Activated T-helper 2 cell treated with anti-CD3 and anti-CD28 coated beads, Interferon-gamma antibody, Interleukin-2, Interleukin-4, amounts not matched to agents 10 μg/mL and 5 μg/mL and 100 μg/mL, durations not matched to agents 14 hours and 24 hours and 36 hours (primary cell): ENCODE results near the gene KCNK10. TPM values are rescaled to one million over a fixed set of nuclear protein-coding genes. Genes with fewer than 3 reads are reported as not detected.

Experiments
- DNase-seq: peaks from one replicate; pipeline ENCODE4 v3.0.0; 2021; ENCODE audit warnings: low spot score
- H3K27ac Mint-ChIP-seq: one replicate; pipeline ENCODE4 v1.8.0; 2021; ENCODE audit warnings: mixed read lengths
- H3K27me3 Mint-ChIP-seq: one replicate; pipeline ENCODE4 v1.8.0; 2021; ENCODE audit warnings: low read depth, mixed read lengths
- H3K36me3 Mint-ChIP-seq: one replicate; pipeline ENCODE4 v1.8.0; 2021; ENCODE audit warnings: low read depth, mixed read lengths
- H3K4me1 Mint-ChIP-seq: one replicate; pipeline ENCODE4 v1.8.0; 2021; ENCODE audit warnings: low read depth, mixed read lengths
- H3K4me3 Mint-ChIP-seq: one replicate; pipeline ENCODE4 v1.8.0; 2021; ENCODE audit warnings: low read depth, mild to moderate bottlenecking, moderate library complexity, mixed read lengths
- H3K9me3 Mint-ChIP-seq: one replicate; pipeline ENCODE4 v1.8.0; 2021; ENCODE audit warnings: mixed read lengths
- intact Hi-C: fragments of 100-400 bp; cut with micrococcal nuclease; formaldehyde crosslinking; loops from one replicate; pipeline ENCODE4 v1.15.1; 2023
- total RNA-seq: library from RNA; stranded (reverse); gene quantifications from 2 replicates; pipeline ENCODE4 v1.2.3, GENCODE V29; 2022

The KCNK10 gene
- total RNA-seq, 1 donor from 2014 or later, result not detected

GRCh38 chr14:88310449-88310848, 12.6 kb downstream of the KCNK10 start:
- Mint-ChIP-seq H3K27ac (no peak overlapping the region), H3K27me3 (no peaks in the 10 kb centered on the region), H3K4me3 (no peak overlapping the region), H3K36me3 (no peaks in the 10 kb centered on the region), H3K9me3 (no peaks in the 10 kb centered on the region), H3K4me1 (no peaks in the 10 kb centered on the region)
- intact Hi-C loops, result no loop called here
- no peak for DNase-seq

DNA sequence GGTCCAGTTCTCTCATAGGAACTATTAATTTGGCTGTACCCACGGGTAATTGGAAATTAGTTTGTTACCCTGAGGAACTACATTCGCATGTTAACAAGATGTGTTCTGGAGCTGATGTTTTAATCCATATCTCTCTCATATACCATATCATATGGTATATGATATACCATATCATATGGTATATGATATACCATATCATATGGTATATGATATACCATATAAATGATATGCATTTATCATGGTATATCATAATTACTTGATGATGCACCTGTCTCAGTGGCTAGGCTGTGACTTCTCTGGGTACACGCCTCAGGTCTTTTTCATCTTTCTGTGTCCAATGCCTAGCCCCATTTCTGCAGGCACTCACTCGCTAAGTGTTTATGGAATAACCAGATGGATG, 13.0 kb downstream of the KCNK10 start:
- Mint-ChIP-seq H3K4me1 (no peaks in the 10 kb centered on the region), H3K36me3 (no peaks in the 10 kb centered on the region), H3K27me3 (no peaks in the 10 kb centered on the region), H3K9me3 (no peaks in the 10 kb centered on the region), H3K4me3 (no peak overlapping the region), H3K27ac (no peak overlapping the region)
- DNase-seq, result no peak
- intact Hi-C loops, result no loop called here

GRCh38 chr14:88305528-88306322, 17.3 kb downstream of the KCNK10 start:
- no peaks in the 10 kb centered on the region for H3K36me3 Mint-ChIP-seq

GRCh38 chr14:88303041-88303440, 20.0 kb downstream of the KCNK10 start:
- no peaks in the 10 kb centered on the region for H3K9me3 Mint-ChIP-seq
- H3K36me3 Mint-ChIP-seq, result no peaks in the 10 kb centered on the region
- no peak overlapping the region for H3K27ac Mint-ChIP-seq
- DNase-seq, result no peak
- intact Hi-C loops, result no loop called here
- H3K27me3 Mint-ChIP-seq, result peaks cover 6% of the 10 kb centered on the region
- no peak overlapping the region for H3K4me3 Mint-ChIP-seq
- no peaks in the 10 kb centered on the region for H3K4me1 Mint-ChIP-seq

More at GRCh38 chr14:88305528-88306322, 17.3 kb downstream of the KCNK10 start:
- DNase-seq, result no peak
- no peak overlapping the region for H3K4me3 Mint-ChIP-seq
- intact Hi-C loops, result no loop called here
- H3K4me1 Mint-ChIP-seq, result no peaks in the 10 kb centered on the region
- H3K9me3 Mint-ChIP-seq, result no peaks in the 10 kb centered on the region
- H3K27me3 Mint-ChIP-seq, result no peaks in the 10 kb centered on the region
- no peak overlapping the region for H3K27ac Mint-ChIP-seq

GRCh38 chr14:88301381-88301780, 21.7 kb downstream of the KCNK10 start:
- DNase-seq, result no peak
- no peak overlapping the region for H3K27ac Mint-ChIP-seq
- no peak overlapping the region for H3K4me3 Mint-ChIP-seq
- peaks cover 6% of the 10 kb centered on the region for H3K27me3 Mint-ChIP-seq
- H3K36me3 Mint-ChIP-seq, result no peaks in the 10 kb centered on the region
- no peaks in the 10 kb centered on the region for H3K9me3 Mint-ChIP-seq
- intact Hi-C loops, result no loop called here
- no peaks in the 10 kb centered on the region for H3K4me1 Mint-ChIP-seq

DNA sequence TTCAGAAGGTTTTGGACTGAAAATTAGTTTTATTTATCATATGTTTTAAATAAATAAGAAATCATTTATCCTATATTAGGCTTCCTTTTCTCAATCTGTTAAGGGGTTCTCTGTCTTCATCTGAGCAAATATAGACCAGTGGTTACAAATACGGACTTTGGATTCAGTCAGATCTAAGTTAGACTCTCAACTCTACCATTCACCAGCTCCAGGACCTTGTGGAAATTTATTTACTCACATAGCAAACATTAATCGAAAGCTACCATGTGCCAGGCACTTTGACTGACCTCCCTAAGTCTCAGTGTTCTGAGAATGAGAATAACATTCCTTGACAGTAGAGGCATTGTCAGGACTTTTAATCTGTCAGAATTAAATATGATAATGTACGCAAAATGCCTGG, 22.3 kb downstream of the KCNK10 start:
- Mint-ChIP-seq H3K4me1 (no peaks in the 10 kb centered on the region), H3K4me3 (no peak overlapping the region), H3K27me3 (peaks cover 6% of the 10 kb centered on the region), H3K27ac (no peak overlapping the region), H3K36me3 (no peaks in the 10 kb centered on the region), H3K9me3 (no peaks in the 10 kb centered on the region)
- no peak for DNase-seq
- intact Hi-C loops, result no loop called here

DNA sequence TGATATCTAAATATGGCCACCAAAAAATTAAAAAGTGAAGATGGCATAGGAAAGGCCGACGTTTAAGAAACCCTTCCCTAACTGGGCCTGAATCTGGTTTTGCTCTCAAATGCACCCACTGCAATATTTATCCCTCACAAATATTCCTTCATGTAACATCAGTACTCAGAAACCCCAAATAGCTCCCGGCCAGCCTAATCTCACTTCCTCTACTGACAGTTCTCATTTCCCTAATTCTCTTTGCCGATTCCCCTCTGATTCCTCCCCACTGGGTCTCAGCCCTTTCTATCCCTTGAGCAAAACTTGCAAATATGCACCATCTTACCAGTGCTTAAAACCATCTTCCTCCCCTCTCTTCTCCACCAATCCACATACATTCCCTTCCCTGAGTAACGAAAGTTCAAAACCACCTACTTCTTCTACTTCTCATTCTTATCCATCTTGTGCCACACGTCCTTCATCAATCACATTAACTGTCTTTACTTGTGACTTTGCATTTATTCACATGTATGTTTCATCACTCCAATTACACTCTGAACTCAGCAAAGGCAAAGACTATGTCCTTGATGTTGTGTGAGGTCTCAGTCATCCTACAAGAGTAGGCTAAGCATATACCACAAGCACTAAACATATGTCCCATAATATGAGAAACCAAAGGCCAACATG, 23.1 kb downstream of the KCNK10 start:
- intact Hi-C loops, result no loop called here
- H3K27ac Mint-ChIP-seq, result no peak overlapping the region
- peaks cover 6% of the 10 kb centered on the region for H3K27me3 Mint-ChIP-seq
- no peak overlapping the region for H3K4me3 Mint-ChIP-seq
- H3K9me3 Mint-ChIP-seq, result no peaks in the 10 kb centered on the region
- H3K4me1 Mint-ChIP-seq, result no peaks in the 10 kb centered on the region
- no peak for DNase-seq
- no peaks in the 10 kb centered on the region for H3K36me3 Mint-ChIP-seq

DNA sequence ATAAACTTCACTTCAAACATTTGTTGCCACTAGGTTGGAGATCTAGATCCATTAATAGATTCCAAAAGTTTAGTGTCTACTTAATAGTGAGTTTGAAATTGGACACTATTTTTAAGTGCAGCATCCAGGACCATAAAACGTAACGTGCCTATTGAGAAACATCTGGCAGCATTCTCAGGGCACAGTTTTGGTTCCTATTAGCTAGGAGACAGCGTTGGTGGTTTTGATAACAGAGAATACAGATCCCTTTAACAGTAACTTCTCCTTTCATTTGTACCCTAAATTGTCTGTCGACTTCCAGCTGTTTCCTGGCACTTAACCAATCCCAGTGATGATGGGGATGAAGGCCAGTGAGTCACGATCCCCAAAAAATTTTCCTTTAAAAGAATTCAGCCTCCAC, 25.8 kb downstream of the KCNK10 start:
- H3K36me3 Mint-ChIP-seq, result no peaks in the 10 kb centered on the region
- peaks cover 6% of the 10 kb centered on the region for H3K27me3 Mint-ChIP-seq
- no peak overlapping the region for H3K27ac Mint-ChIP-seq
- H3K4me1 Mint-ChIP-seq, result no peaks in the 10 kb centered on the region
- no peak for DNase-seq
- intact Hi-C loops, result no loop called here
- H3K4me3 Mint-ChIP-seq, result no peak overlapping the region
- no peaks in the 10 kb centered on the region for H3K9me3 Mint-ChIP-seq

GRCh38 chr14:88296351-88296750, 26.7 kb downstream of the KCNK10 start:
- H3K36me3 Mint-ChIP-seq, result no peaks in the 10 kb centered on the region
- no peak overlapping the region for H3K4me3 Mint-ChIP-seq
- H3K27me3 Mint-ChIP-seq, result peaks cover 6% of the 10 kb centered on the region
- intact Hi-C loops, result no loop called here
- no peak overlapping the region for H3K27ac Mint-ChIP-seq
- no peaks in the 10 kb centered on the region for H3K9me3 Mint-ChIP-seq
- no peaks in the 10 kb centered on the region for H3K4me1 Mint-ChIP-seq
- no peak for DNase-seq

GRCh38 chr14:88289996-88290395, 33.1 kb downstream of the KCNK10 start:
- intact Hi-C loops, result no loop called here
- H3K36me3 Mint-ChIP-seq, result no peaks in the 10 kb centered on the region
- H3K4me1 Mint-ChIP-seq, result no peaks in the 10 kb centered on the region
- H3K9me3 Mint-ChIP-seq, result no peaks in the 10 kb centered on the region
- no peak overlapping the region for H3K27ac Mint-ChIP-seq
- H3K4me3 Mint-ChIP-seq, result no peak overlapping the region
- H3K27me3 Mint-ChIP-seq, result no peaks in the 10 kb centered on the region
- no peak for DNase-seq

DNA sequence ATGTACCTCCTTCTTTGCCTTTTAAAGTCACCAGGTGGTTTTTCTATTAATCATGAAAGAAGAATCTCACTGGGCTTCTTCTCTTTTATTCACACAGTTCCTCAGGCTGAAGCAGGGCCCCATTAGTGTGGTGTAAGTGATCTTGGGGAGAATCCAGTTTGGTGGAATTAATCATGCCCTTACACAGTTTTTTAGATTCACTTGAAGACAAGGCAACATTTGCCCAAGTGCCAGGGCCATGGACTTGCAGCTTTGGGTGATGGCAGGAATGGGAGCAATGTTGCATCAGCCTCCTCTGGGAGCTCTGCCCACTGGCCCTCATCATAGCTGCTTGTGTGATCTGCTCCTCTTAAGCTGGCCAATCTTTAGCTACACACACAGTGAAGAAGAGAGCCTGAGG, 33.8 kb downstream of the KCNK10 start:
- no peaks in the 10 kb centered on the region for H3K36me3 Mint-ChIP-seq
- no peak overlapping the region for H3K27ac Mint-ChIP-seq
- H3K4me3 Mint-ChIP-seq, result no peak overlapping the region
- no peaks in the 10 kb centered on the region for H3K27me3 Mint-ChIP-seq
- no peaks in the 10 kb centered on the region for H3K4me1 Mint-ChIP-seq
- H3K9me3 Mint-ChIP-seq, result no peaks in the 10 kb centered on the region
- intact Hi-C loops, result no loop called here
- no peak for DNase-seq

- Mint-ChIP-seq H3K36me3 (no peaks in the 10 kb centered on the region), H3K4me3 (no peak overlapping the region), H3K4me1 (no peaks in the 10 kb centered on the region), H3K27ac (no peak overlapping the region), H3K27me3 (no peaks in the 10 kb centered on the region), H3K9me3 (no peaks in the 10 kb centered on the region)
- no peak for DNase-seq
- intact Hi-C loops, result no loop called here
Measured at GRCh38 chr14:88286309-88286708, 36.8 kb downstream of the KCNK10 start.

DNA sequence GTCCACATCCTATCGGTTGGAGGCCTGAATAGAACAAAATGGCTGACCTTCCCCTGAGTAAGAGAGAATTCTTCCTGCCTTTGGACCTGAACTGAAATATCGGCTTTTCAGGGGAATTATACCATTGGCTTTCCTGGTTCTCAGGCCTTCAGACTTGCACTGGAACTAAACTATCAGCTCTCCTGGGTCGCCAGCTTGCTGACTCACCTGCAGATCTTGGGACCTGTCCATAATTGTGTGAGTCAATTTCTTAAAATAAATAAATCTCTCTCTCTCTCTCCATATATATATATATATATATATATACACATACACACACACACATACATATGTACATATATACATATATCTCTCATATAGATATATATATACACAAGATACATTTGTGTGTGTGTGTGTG, 41.6 kb downstream of the KCNK10 start:
- Mint-ChIP-seq H3K9me3 (no peaks in the 10 kb centered on the region), H3K4me3 (no peak overlapping the region), H3K27ac (no peak overlapping the region), H3K4me1 (no peaks in the 10 kb centered on the region), H3K36me3 (no peaks in the 10 kb centered on the region), H3K27me3 (peaks cover 1% of the 10 kb centered on the region)
- intact Hi-C loops, result no loop called here
- DNase-seq, result no peak
